Fibroblast of skin of left biceps (primary cell): ENCODE measurements around the gene VAV2.

Source experiments
- DNase-seq, 2 experiments: peaks; one replicate each; pipeline ENCODE4 v3.0.0-alpha.2; 2013; ENCODE audit warnings: low read depth in 2 of 2

The VAV2 gene

GRCh38 chr9:133782157-133783130, 209.7 kb downstream of the VAV2 start:
- peak; percentile 10 to 13 for DNase-seq

- DNase-seq, result no peak
Measured at GRCh38 chr9:133781828-133782135, 210.3 kb downstream of the VAV2 start.

GRCh38 chr9:133780962-133781827, 210.9 kb downstream of the VAV2 start:
- no peak for DNase-seq

GRCh38 chr9:133780404-133780945, 211.6 kb downstream of the VAV2 start:
- DNase-seq, result no peak

- DNase-seq, result no peak
Measured at GRCh38 chr9:133779516-133780403, 212.4 kb downstream of the VAV2 start.

- no peak for DNase-seq
Measured at GRCh38 chr9:133779081-133779480, 213.0 kb downstream of the VAV2 start.

GRCh38 chr9:133778336-133779013, 213.6 kb downstream of the VAV2 start:
- no peak for DNase-seq

- no peak for DNase-seq
Measured at GRCh38 chr9:133777871-133778270, 214.3 kb downstream of the VAV2 start.

- DNase-seq, result no peak
Measured at GRCh38 chr9:133777068-133777791, 214.9 kb downstream of the VAV2 start.

GRCh38 chr9:133775951-133776905, 215.9 kb downstream of the VAV2 start:
- DNase-seq, result no peak

GRCh38 chr9:133775291-133775690, 216.8 kb downstream of the VAV2 start:
- no peak for DNase-seq

- DNase-seq, result no peak
Measured at GRCh38 chr9:133774799-133775198, 217.3 kb downstream of the VAV2 start.

GRCh38 chr9:133773889-133774655, 218.1 kb downstream of the VAV2 start:
- peak; percentile 15 to 24 for DNase-seq

GRCh38 chr9:133772581-133772980, 219.5 kb downstream of the VAV2 start:
- no peak for DNase-seq

GRCh38 chr9:133771486-133772482, 220.3 kb downstream of the VAV2 start:
- DNase-seq, result no peak

GRCh38 chr9:133770076-133770777, 221.9 kb downstream of the VAV2 start:
- DNase-seq, result no peak
